ENCODE measurements around the gene TFF3. TPM values are rescaled to one million over a fixed set of nuclear protein-coding genes. Genes with fewer than 3 reads are reported as not detected.

TFF3 gene
- total and polyA plus RNA-seq, 2 of the 4 experiments (the other 2 are of a cell fraction), result not detected

DNA sequence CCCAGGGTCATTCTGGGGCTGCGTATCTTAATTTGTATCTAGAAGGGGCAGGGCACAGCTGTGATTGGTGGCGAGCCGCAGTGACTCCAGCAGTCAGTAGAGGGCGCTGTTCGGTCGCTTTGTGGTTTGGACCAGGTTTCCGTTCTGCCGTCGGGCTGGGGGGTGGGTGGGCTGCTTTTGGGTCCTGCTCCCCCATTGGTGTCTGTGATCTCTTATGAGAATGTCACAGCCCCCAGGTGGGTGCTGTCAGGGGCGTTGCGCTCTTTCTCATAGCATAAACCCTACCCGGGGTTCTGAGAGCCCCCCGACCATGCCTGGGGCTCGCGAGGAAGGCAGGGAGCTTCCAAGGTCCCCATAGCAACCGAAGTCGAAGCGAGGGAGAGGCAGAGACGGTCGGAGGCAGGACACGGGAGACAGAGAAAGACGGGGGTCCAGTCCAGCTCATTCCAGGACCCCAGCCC lies 5.4 kb downstream of the TFF3 start:
- peaks cover 67% of the 10 kb centered on the region; the same call in 1 of the 2 replicates for H3K27me3 ChIP-seq (ENCODE audit: control insufficient read depth, insufficient read depth, low read length)
- no peaks in the 10 kb centered on the region; the same call in 1 of the 2 replicates for H3K9me1 ChIP-seq (ENCODE audit: insufficient read depth, low read length)
- no peak overlapping the region for H3K4ac ChIP-seq (ENCODE audit: low read depth, low read length)
- H3K23ac ChIP-seq (ENCODE audit: low read depth, low read length), result no peak overlapping the region
- intact Hi-C loops (cut with micrococcal nuclease) (no loop called here), dilution Hi-C loops (cut with HindIII; ENCODE audit: low sequenced_read_pairs, unreplicated experiment) (no loop called here), in situ Hi-C loops (cut with MboI; ENCODE audit: low sequenced_read_pairs) (no loop called here)
- H3K18ac ChIP-seq (ENCODE audit: low read depth, low read length), result no peak overlapping the region
- DNase-seq (peak; percentile 5), ATAC-seq (ENCODE audit: low read depth) (peak; percentile 69)
- no peak overlapping the region for H4K91ac ChIP-seq (ENCODE audit: insufficient read depth, low read depth, low read length)
- no peak overlapping the region for H4K5ac ChIP-seq (ENCODE audit: low read depth, low read length)
- POLR2A ChIA-PET (ENCODE audit: unreplicated experiment), result no interaction called here
- H3K4me2 ChIP-seq (ENCODE audit: low read depth, low read length), result no peak overlapping the region
- H3K56ac ChIP-seq (ENCODE audit: extremely low read depth, insufficient read depth, low read length), result no peak overlapping the region
- no peaks in the 10 kb centered on the region for H3K79me1 ChIP-seq (ENCODE audit: low read depth in 1 of 2, low read length in 2 of 2)
- no peaks in the 10 kb centered on the region for H3K36me3 ChIP-seq (ENCODE audit: control insufficient read depth, insufficient read depth, low read length)
- H2AFZ ChIP-seq (replicated peaks; ENCODE audit: low read length, poor library complexity), result peak overlapping the region; percentile 58
- H3K9me3 ChIP-seq (ENCODE audit: control insufficient read depth, insufficient read depth, low read length), result no peaks in the 10 kb centered on the region
- H2BK15ac ChIP-seq (ENCODE audit: low read depth, low read length), result no peak overlapping the region
- no peak overlapping the region for H3K4me3 ChIP-seq (ENCODE audit: insufficient read depth, low read depth, low read length)
- H2BK20ac ChIP-seq (ENCODE audit: low read depth, low read length), result no peak overlapping the region
- H2BK120ac ChIP-seq (ENCODE audit: low read depth, low read length), result no peak overlapping the region
- H2AK5ac ChIP-seq (ENCODE audit: low read depth, low read length), result no peak overlapping the region
- H2BK5ac ChIP-seq (ENCODE audit: low read depth, low read length, poor library complexity, severe bottlenecking), result no peak overlapping the region
- H3K14ac ChIP-seq (replicated peaks; ENCODE audit: low read depth, low read length), result no peak overlapping the region
- H3K4me1 ChIP-seq (ENCODE audit: control insufficient read depth, insufficient read depth, low read length), result no peaks in the 10 kb centered on the region; the same call in 1 of the 2 replicates
- BruUV-seq (replicated peaks), result no TSS peak
- TF ChIP-seq MAZ (IDR thresholded peaks at IDR 0.05; ENCODE audit: borderline replicate concordance, low read depth, low read length) (no peak), MXI1 (IDR thresholded peaks at IDR 0.05; ENCODE audit: borderline replicate concordance, low read depth, low read length) (no peak), MAFK (IDR thresholded peaks at IDR 0.05; ENCODE audit: low read depth, low read length) (no peak), FOS (IDR thresholded peaks at IDR 0.05; ENCODE audit: low read depth, low read length) (no peak), POLR2A (IDR thresholded peaks at IDR 0.05; ENCODE audit: low read depth, low read length) (no peak), BHLHE40 (IDR thresholded peaks at IDR 0.05; ENCODE audit: low read depth, low read length) (no peak), RAD21 (IDR thresholded peaks at IDR 0.05; ENCODE audit: low read length) (peak; percentile 45), RCOR1 (IDR thresholded peaks at IDR 0.05; ENCODE audit: insufficient replicate concordance, low read length) (no peak), SMC3 (IDR thresholded peaks at IDR 0.05; ENCODE audit: low read depth, low read length) (no peak; the same call in 1 of the 2 replicates), RFX5 (IDR thresholded peaks at IDR 0.05; ENCODE audit: low read depth, low read length) (no peak)
- TF ChIP-seq, protein P1, sequence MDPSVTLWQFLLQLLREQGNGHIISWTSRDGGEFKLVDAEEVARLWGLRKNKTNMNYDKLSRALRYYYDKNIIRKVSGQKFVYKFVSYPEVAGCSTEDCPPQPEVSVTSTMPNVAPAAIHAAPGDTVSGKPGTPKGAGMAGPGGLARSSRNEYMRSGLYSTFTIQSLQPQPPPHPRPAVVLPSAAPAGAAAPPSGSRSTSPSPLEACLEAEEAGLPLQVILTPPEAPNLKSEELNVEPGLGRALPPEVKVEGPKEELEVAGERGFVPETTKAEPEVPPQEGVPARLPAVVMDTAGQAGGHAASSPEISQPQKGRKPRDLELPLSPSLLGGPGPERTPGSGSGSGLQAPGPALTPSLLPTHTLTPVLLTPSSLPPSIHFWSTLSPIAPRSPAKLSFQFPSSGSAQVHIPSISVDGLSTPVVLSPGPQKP (IDR thresholded peaks at IDR 0.05; ENCODE audit: borderline replicate concordance, low read depth, low read length), result no peak
- TF ChIP-seq, protein P2, sequence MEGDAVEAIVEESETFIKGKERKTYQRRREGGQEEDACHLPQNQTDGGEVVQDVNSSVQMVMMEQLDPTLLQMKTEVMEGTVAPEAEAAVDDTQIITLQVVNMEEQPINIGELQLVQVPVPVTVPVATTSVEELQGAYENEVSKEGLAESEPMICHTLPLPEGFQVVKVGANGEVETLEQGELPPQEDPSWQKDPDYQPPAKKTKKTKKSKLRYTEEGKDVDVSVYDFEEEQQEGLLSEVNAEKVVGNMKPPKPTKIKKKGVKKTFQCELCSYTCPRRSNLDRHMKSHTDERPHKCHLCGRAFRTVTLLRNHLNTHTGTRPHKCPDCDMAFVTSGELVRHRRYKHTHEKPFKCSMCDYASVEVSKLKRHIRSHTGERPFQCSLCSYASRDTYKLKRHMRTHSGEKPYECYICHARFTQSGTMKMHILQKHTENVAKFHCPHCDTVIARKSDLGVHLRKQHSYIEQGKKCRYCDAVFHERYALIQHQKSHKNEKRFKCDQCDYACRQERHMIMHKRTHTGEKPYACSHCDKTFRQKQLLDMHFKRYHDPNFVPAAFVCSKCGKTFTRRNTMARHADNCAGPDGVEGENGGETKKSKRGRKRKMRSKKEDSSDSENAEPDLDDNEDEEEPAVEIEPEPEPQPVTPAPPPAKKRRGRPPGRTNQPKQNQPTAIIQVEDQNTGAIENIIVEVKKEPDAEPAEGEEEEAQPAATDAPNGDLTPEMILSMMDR (conservative IDR thresholded peaks at IDR 0.05; ENCODE audit: low read depth, low read length), result peak; percentile 52
- no peaks in the 10 kb centered on the region for H4K20me1 ChIP-seq (ENCODE audit: insufficient read depth, low read length)
- WGBS, 2 experiments (ENCODE audit: extremely low coverage in 2 of 2, insufficient read length in 1 of 2), result no CpG with 5 or more reads among the region's 22 CpGs
- CTCF ChIA-PET, result interaction anchor here (0.9 to 1.9 kb wide), 2 partner anchors 14 to 274 kb away, joined by 3 to 4 read pairs; no protein-coding TSS in a partner anchor
- H3K9ac ChIP-seq (ENCODE audit: low read depth, low read length), result no peak overlapping the region
- no peak overlapping the region for H4K8ac ChIP-seq (ENCODE audit: low read depth in 2 of 2, low read length in 2 of 2)
- no peak overlapping the region for H3K27ac ChIP-seq (ENCODE audit: insufficient read depth, low read length)
- H2AK9ac ChIP-seq (replicated peaks; ENCODE audit: low read depth, low read length, poor library complexity), result peak overlapping the region; percentile 78
